ENCODE measurements around the gene DHRS12.
"Not testable (repeated sequence)": the region's sequence is repeated elsewhere in the genome, so short reads cannot be mapped to it uniquely, and the experiment has no call there.

DHRS12 gene

DNA sequence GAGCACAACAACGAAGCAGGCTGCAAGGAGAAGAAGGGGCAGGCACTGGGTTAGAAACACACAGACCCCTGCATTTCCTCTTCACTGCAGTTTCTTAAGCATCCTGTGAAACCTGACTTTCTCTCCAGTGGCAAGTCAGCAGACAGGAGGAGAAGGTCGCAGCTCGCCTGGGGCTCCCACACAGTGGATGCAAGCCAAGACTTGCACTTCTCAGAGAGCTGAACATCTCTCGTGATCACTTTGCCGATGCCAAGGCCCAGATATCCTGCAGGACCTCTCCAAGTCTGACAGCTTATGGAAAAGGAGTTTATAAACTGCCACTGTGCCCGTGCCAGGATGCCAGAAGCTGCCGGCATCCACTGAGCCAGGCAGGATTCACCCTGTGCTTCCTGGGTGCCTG, 22.6 kb upstream of the DHRS12 start:
- peaks cover 100% of the 10 kb centered on the region in 2 experiments for H3K4me1 ChIP-seq (ENCODE audit: control insufficient read depth in 1 of 2, insufficient read depth in 1 of 2, low read depth in 1 of 2, low read length in 1 of 2)
- no peaks in the 10 kb centered on the region for H3K9me3 ChIP-seq
- TF ChIP-seq, protein P1, sequence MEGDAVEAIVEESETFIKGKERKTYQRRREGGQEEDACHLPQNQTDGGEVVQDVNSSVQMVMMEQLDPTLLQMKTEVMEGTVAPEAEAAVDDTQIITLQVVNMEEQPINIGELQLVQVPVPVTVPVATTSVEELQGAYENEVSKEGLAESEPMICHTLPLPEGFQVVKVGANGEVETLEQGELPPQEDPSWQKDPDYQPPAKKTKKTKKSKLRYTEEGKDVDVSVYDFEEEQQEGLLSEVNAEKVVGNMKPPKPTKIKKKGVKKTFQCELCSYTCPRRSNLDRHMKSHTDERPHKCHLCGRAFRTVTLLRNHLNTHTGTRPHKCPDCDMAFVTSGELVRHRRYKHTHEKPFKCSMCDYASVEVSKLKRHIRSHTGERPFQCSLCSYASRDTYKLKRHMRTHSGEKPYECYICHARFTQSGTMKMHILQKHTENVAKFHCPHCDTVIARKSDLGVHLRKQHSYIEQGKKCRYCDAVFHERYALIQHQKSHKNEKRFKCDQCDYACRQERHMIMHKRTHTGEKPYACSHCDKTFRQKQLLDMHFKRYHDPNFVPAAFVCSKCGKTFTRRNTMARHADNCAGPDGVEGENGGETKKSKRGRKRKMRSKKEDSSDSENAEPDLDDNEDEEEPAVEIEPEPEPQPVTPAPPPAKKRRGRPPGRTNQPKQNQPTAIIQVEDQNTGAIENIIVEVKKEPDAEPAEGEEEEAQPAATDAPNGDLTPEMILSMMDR (IDR thresholded peaks at IDR 0.05), result no peak
- H3K4me3 ChIP-seq (ENCODE audit: low read depth in 1 of 2, low read length in 1 of 2), result peak overlapping the region; percentile 56
- no peaks in the 10 kb centered on the region for H3K27me3 ChIP-seq
- H3K36me3 ChIP-seq, result no peaks in the 10 kb centered on the region
- peak overlapping the region; percentile 97 for H3K27ac ChIP-seq

DNA sequence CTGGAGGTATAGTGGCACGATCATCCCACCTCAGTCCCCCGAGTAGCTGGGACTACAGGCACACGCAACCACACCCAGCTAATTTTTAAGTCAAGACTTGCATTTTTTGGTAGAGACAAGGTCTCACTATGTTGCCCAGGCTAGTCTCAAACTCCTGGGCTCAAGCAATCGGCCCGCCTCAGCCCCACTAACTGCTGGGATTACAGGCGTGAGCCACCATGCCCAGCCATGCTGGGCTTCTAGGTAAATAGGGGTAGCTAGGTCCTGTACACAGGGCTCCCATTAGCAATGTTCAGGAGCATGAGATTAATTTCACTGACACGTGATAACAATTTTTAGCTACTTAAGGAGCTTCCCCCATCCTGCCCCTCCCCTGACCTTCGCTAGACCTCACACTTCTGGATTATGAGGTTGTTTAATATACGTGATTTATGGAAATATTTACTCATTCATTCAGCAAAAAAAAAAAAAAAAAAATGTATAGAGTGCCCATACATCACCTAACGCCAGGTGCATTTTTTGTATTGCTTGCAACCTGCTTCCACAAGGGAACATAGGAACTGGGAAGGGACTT, 21.8 kb upstream of the DHRS12 start:
- Histone ChIP-seq H3K36me3 (no peaks in the 10 kb centered on the region), H3K4me1 (ENCODE audit: control insufficient read depth in 1 of 2, insufficient read depth in 1 of 2, low read depth in 1 of 2, low read length in 1 of 2) (peaks cover 100% of the 10 kb centered on the region in 2 experiments), H3K27me3 (no peaks in the 10 kb centered on the region), H3K9me3 (no peaks in the 10 kb centered on the region), H3K4me3 (ENCODE audit: low read depth in 1 of 2, low read length in 1 of 2) (peak overlapping the region; percentile 56), H3K27ac (peak overlapping the region; percentile 97)
- TF ChIP-seq, protein P1 (IDR thresholded peaks at IDR 0.05), result no peak

DNA sequence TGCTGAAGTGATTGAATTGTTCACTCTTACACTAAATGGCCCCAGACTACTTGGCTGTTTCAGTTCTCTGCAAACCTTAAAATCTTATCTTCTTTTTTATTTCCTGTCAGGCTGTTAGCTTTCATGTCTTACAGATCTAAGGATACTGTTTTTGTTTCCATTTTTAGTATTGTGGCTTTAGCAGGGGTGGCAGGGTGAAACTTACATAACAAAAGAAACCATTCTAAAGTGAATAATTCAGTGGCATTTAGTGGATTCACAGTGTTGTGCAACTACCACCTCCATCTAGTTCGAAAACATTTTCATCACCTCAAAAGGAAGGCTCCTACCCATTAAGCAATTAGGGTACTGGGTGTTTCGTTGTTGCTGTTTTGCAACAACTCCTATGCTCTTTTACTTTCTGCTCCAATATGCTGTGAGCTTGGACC, 21.2 kb upstream of the DHRS12 start:
- Histone ChIP-seq H3K4me1 (ENCODE audit: control insufficient read depth in 1 of 2, insufficient read depth in 1 of 2, low read depth in 1 of 2, low read length in 1 of 2) (peaks cover 100% of the 10 kb centered on the region in 2 experiments), H3K36me3 (no peaks in the 10 kb centered on the region), H3K27ac (peak overlapping the region; percentile 97), H3K27me3 (no peaks in the 10 kb centered on the region), H3K9me3 (no peaks in the 10 kb centered on the region), H3K4me3 (ENCODE audit: low read depth in 1 of 2, low read length in 1 of 2) (peak overlapping the region; percentile 56)
- TF ChIP-seq, protein P1 (IDR thresholded peaks at IDR 0.05), result peak; percentile 17

DNA sequence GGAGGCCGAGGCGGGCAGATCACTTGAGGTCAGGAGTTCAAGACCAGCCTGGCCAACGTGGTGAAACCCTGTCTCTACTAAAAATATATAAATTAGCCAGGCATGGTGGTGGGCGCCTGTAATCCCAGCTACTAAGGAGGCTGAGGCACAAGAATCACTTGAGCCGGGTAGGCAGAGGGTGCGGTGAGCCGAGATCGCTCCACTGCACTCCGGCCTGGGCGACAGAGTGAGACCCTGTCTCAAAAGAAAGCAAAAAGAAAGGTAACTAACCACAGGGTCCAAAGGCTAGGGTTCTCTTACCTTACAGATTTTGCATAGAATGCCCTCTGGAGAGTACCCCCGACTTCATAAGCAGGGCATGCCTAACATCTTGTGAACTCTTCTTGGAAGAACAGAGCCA, 20.7 kb upstream of the DHRS12 start:
- H3K9me3 ChIP-seq, H3K27me3 ChIP-seq, H3K36me3 ChIP-seq: not testable (repeated sequence)
- peak overlapping the region; percentile 56 for H3K4me3 ChIP-seq (ENCODE audit: low read depth in 1 of 2, low read length in 1 of 2)
- peak overlapping the region; percentile 97 for H3K27ac ChIP-seq
- H3K4me1 ChIP-seq (ENCODE audit: control insufficient read depth in 1 of 2, insufficient read depth in 1 of 2, low read depth in 1 of 2, low read length in 1 of 2), result peaks cover 100% of the 10 kb centered on the region in 2 experiments

DNA sequence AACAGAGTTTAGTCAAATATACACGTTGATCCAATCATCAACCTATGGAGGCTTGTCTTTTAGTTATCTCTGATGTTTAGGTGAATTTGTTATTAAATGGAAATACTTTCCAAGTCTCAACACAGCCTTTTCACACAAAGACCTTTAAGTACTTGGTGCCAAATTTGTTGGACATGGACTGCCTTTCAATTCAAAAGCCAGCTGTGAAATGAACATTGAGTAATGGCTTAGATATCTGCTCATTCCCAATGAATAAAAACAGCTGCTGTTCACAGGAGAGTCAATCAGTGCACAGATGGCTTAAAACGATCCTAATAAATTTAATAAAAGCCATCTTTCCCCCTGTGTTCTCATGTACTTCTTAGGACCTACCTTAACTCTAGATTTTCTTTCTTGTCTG, 19.9 kb upstream of the DHRS12 start:
- no peaks in the 10 kb centered on the region for H3K36me3 ChIP-seq
- peak overlapping the region in 1 of 2 experiments; percentile 56 for H3K4me3 ChIP-seq (ENCODE audit: low read depth in 1 of 2, low read length in 1 of 2)
- H3K27me3 ChIP-seq, result no peaks in the 10 kb centered on the region
- H3K9me3 ChIP-seq, result no peaks in the 10 kb centered on the region
- TF ChIP-seq, protein P1 (IDR thresholded peaks at IDR 0.05), result no peak
- H3K4me1 ChIP-seq (ENCODE audit: control insufficient read depth in 1 of 2, insufficient read depth in 1 of 2, low read depth in 1 of 2, low read length in 1 of 2), result peaks cover 100% of the 10 kb centered on the region in 2 experiments
- peak overlapping the region; percentile 97 for H3K27ac ChIP-seq

DNA sequence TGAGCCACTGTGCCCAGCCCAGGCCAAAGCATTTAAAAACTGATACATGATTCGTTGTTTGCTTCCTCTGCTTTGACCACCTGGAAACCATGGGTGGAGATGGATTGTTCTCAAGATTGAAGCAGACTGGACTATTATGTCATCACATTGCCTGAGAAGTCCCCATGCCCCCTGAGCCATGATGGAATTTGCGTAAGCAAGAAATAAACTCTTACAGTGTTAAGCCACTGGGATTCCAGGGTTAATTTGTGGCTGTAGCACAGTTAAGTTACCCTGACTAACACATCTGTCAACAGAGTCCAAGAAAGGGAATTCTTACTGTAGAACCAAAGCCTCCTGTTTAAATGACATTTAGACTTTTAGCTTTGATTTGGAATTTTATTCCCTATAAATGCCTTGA, 19.4 kb upstream of the DHRS12 start:
- H3K4me3 ChIP-seq (ENCODE audit: low read depth in 1 of 2, low read length in 1 of 2), result peak overlapping the region in 1 of 2 experiments; percentile 56
- H3K9me3 ChIP-seq, result no peaks in the 10 kb centered on the region
- peak overlapping the region; percentile 97 for H3K27ac ChIP-seq
- peaks cover 100% of the 10 kb centered on the region in 2 experiments for H3K4me1 ChIP-seq (ENCODE audit: control insufficient read depth in 1 of 2, insufficient read depth in 1 of 2, low read depth in 1 of 2, low read length in 1 of 2)
- H3K36me3 ChIP-seq, result no peaks in the 10 kb centered on the region
- no peaks in the 10 kb centered on the region for H3K27me3 ChIP-seq
- TF ChIP-seq, protein P1 (IDR thresholded peaks at IDR 0.05), result no peak

Measured in neutrophil (primary cell).